ENCODE measurements around the gene RPL36AL. TPM values are rescaled to one million over a fixed set of nuclear protein-coding genes. Genes with fewer than 3 reads are reported as not detected.

The RPL36AL gene
- total RNA-seq, 4 donors from 2014 or later = 132 to 214 (median 159) TPM

GRCh38 chr14:49578141-49578540 is 42.3 kb downstream of the RPL36AL start:
- H3K4me3 ChIP-seq (ENCODE audit: low read depth, poor library complexity, severe bottlenecking) = no peak overlapping the region
- intact Hi-C loops (cut with DNase I; ENCODE audit: low total_unique reads) = no loop called here
- TF ChIP-seq CTCF (IDR thresholded peaks at IDR 0.05) = no peak
- 95 to 97% methylated on average over 1 of the region's 1 CpG for WGBS, 2 donors
- no peak for DNase-seq (ENCODE audit: low spot score in 2 of 2)

- H3K4me3 ChIP-seq (ENCODE audit: low read depth, poor library complexity, severe bottlenecking) = no peak overlapping the region
- intact Hi-C loops (cut with DNase I; ENCODE audit: low total_unique reads) = no loop called here
- 85 to 89% methylated on average over 5 of the region's 5 CpGs for WGBS, 2 donors
- no peak for DNase-seq (ENCODE audit: low spot score in 2 of 2)
- no peak for TF ChIP-seq CTCF (IDR thresholded peaks at IDR 0.05)
- TF ChIP-seq POLR2A (IDR thresholded peaks at IDR 0.05) = no peak
Measured at GRCh38 chr14:49574038-49574437, 46.4 kb downstream of the RPL36AL start.

- WGBS, 2 donors = 89 to 93% methylated on average over 3 of the region's 3 CpGs
- H3K4me3 ChIP-seq (ENCODE audit: low read depth, poor library complexity, severe bottlenecking) = no peak overlapping the region
- intact Hi-C loops (cut with DNase I; ENCODE audit: low total_unique reads) = no loop called here
- no peak for DNase-seq (ENCODE audit: low spot score in 2 of 2)
- TF ChIP-seq CTCF (IDR thresholded peaks at IDR 0.05) (no peak), POLR2A (IDR thresholded peaks at IDR 0.05) (no peak)
Measured at GRCh38 chr14:49569281-49569680, 51.1 kb downstream of the RPL36AL start.

Other genes starting within 250 kb of the RPL36AL start
- gene RPS29, start 34.2 kb downstream of the RPL36AL start, total RNA-seq = over 10,000 TPM in 1 of 4 donors, 1,000 to 10,000 TPM in 3; 3,327 to 15,303 (median 7,021) TPM
- 1 to 10 TPM; 2.7 to 9.0 (median 7.1) TPM for gene LRR1, start 21.7 kb downstream of the RPL36AL start, total RNA-seq
- 10 to 100 TPM in 3 of 4 donors, 1 to 10 TPM in 1; 8.6 to 19.8 (median 14.3) TPM for gene MGAT2, start 173 bp upstream of the RPL36AL start, total RNA-seq
- 1 to 10 TPM; 5.7 to 9.6 (median 8.9) TPM for gene DNAAF2, start 14.6 kb upstream of the RPL36AL start, total RNA-seq
- 1 to 10 TPM in 3 of 4 donors, under 1 TPM in 1; 0.49 to 4.1 (median 1.3) TPM for gene POLE2, start 67.6 kb upstream of the RPL36AL start, total RNA-seq
- 1 to 10 TPM; 3.4 to 5.6 (median 4.7) TPM for gene KLHDC1, start 72.5 kb upstream of the RPL36AL start, total RNA-seq
- 10 to 100 TPM; 58.9 to 89.1 (median 65.2) TPM for gene KLHDC2, start 147.5 kb upstream of the RPL36AL start, total RNA-seq
- gene NEMF, start 232.2 kb upstream of the RPL36AL start, total RNA-seq = 10 to 100 TPM; 31.3 to 95.2 (median 55.9) TPM